Activated CD8-positive, alpha-beta T cell treated with anti-CD3 and anti-CD28 coated beads for 36 hours (primary cell): Measurements from ENCODE around the gene LRBA. TPM values are rescaled to one million over a fixed set of nuclear protein-coding genes. Genes with fewer than 3 reads are reported as not detected.

Experiments used
- ATAC-seq: fragments of 200-7000 bp; cut with Tn5 transposase; one replicate; pipeline ENCODE4 v1.10.0; 2021; ENCODE audit warnings: mild to moderate bottlenecking, moderate library complexity
- CTCF ChIA-PET: fragments of 350-600 bp; sonication (Branson Sonifier 250); formaldehyde crosslinking; loops from one replicate; lab custom pipeline; 2021; ENCODE audit warnings: antibody characterized with exemption; lab: Charles Lee
- POLR2A ChIA-PET: fragments of 350-600 bp; sonication (Branson Sonifier 250); formaldehyde crosslinking; loops from one replicate; lab custom pipeline; 2021; ENCODE audit warnings: antibody characterized with exemption; lab: Charles Lee
- DNase-seq: peaks from one replicate; pipeline ENCODE4 v3.0.0-alpha.2; 2020
- H3K27ac Mint-ChIP-seq: one replicate; pipeline ENCODE4 v1.8.0; 2021; ENCODE audit warnings: mild to moderate bottlenecking, mixed read lengths
- H3K27me3 Mint-ChIP-seq: one replicate; pipeline ENCODE4 v1.8.0; 2021; ENCODE audit warnings: mixed read lengths
- H3K36me3 Mint-ChIP-seq: one replicate; pipeline ENCODE4 v1.8.0; 2021; ENCODE audit warnings: low read depth, mixed read lengths
- H3K4me1 Mint-ChIP-seq: one replicate; pipeline ENCODE4 v1.8.0; 2021; ENCODE audit warnings: low read depth, mixed read lengths
- H3K4me3 Mint-ChIP-seq: one replicate; pipeline ENCODE4 v1.8.0; 2021; ENCODE audit warnings: mild to moderate bottlenecking, moderate library complexity, mixed read lengths
- H3K9me3 Mint-ChIP-seq: one replicate; pipeline ENCODE4 v1.8.0; 2021; ENCODE audit warnings: mixed read lengths
- intact Hi-C: fragments of 100-400 bp; cut with micrococcal nuclease; formaldehyde crosslinking; loops from one replicate; pipeline ENCODE4 v1.10.0; 2022
- total RNA-seq, 2 experiments: library from RNA; stranded (reverse); gene quantifications; one replicate each; pipeline ENCODE4 v1.2.3, GENCODE V29; 2021
- TF ChIP-seq, protein P1 (sequence below): fragments of 200-600 bp; IDR thresholded peaks from one replicate; pipeline ENCODE4 v1.8.0; 2022; ENCODE audit warnings: antibody characterized with exemption, mild to moderate bottlenecking

Gene LRBA
- total RNA-seq, 2 experiments from 2014 or later, result 48.1 to 52.5 TPM

DNA sequence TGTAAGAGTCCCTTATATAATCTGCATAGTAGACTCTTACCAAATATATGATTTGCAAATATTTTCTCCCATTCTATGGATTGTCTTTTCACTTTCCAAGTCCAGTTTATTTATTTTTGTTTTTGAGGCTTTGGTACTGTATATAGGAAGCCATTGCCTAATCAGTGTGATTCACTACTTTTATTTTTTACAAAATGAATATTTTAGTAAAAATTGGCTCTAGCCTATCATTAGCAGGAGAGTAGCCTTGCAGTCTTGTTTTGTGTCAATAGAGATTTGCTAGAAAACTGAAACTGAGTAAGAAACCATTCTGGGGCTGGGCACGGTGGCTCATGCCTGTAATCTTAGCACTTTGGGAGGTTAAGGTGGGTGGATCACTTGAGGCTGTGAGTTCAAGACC, 633.1 kb downstream of the LRBA start:
- DNase-seq (no peak), ATAC-seq (no peak)
- Mint-ChIP-seq H3K27ac (no peak overlapping the region), H3K4me1 (no peaks in the 10 kb centered on the region), H3K36me3 (peaks cover 7% of the 10 kb centered on the region), H3K9me3 (no peaks in the 10 kb centered on the region), H3K27me3 (no peaks in the 10 kb centered on the region), H3K4me3 (no peak overlapping the region)
- TF ChIP-seq, protein P1, sequence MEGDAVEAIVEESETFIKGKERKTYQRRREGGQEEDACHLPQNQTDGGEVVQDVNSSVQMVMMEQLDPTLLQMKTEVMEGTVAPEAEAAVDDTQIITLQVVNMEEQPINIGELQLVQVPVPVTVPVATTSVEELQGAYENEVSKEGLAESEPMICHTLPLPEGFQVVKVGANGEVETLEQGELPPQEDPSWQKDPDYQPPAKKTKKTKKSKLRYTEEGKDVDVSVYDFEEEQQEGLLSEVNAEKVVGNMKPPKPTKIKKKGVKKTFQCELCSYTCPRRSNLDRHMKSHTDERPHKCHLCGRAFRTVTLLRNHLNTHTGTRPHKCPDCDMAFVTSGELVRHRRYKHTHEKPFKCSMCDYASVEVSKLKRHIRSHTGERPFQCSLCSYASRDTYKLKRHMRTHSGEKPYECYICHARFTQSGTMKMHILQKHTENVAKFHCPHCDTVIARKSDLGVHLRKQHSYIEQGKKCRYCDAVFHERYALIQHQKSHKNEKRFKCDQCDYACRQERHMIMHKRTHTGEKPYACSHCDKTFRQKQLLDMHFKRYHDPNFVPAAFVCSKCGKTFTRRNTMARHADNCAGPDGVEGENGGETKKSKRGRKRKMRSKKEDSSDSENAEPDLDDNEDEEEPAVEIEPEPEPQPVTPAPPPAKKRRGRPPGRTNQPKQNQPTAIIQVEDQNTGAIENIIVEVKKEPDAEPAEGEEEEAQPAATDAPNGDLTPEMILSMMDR, result no peak
- ChIA-PET POLR2A (no interaction called here), CTCF (no interaction called here)
- intact Hi-C loops, result no loop called here

DNA sequence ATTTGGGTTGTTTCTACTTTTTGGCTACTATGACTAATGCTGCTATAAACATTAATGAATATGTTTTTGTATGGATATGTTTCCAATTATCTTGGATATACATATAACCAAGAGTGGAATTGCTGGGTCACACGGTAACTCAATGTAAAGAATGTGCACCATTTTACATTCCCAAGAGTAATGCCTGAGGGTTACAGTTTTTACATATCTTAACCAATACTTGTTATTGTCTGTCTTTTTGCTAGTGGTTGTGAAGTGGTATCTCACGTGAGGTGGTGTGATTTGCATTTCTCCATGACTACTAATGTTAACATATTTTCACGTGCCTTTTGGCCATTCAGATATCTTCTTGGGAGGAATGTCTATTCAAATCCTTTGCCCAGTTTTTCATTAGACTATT, 633.5 kb downstream of the LRBA start:
- ChIA-PET POLR2A (no interaction called here), CTCF (no interaction called here)
- H3K27me3 Mint-ChIP-seq, result no peaks in the 10 kb centered on the region
- no peak overlapping the region for H3K27ac Mint-ChIP-seq
- H3K36me3 Mint-ChIP-seq, result peaks cover 7% of the 10 kb centered on the region
- H3K4me3 Mint-ChIP-seq, result no peak overlapping the region
- ATAC-seq (no peak), DNase-seq (no peak)
- H3K4me1 Mint-ChIP-seq, result no peaks in the 10 kb centered on the region
- H3K9me3 Mint-ChIP-seq, result no peaks in the 10 kb centered on the region
- TF ChIP-seq, protein P1, result no peak
- intact Hi-C loops, result no loop called here

- ChIA-PET CTCF (no interaction called here), POLR2A (no interaction called here)
- Mint-ChIP-seq H3K27me3 (no peaks in the 10 kb centered on the region), H3K4me3 (no peak overlapping the region), H3K9me3 (no peaks in the 10 kb centered on the region), H3K36me3 (peaks cover 6% of the 10 kb centered on the region), H3K27ac (no peak overlapping the region), H3K4me1 (no peaks in the 10 kb centered on the region)
- DNase-seq, result no peak
- TF ChIP-seq, protein P1, result no peak
- no peak for ATAC-seq
- intact Hi-C loops, result no loop called here
Measured at GRCh38 chr4:150381036-150381435, 634.0 kb downstream of the LRBA start.

DNA sequence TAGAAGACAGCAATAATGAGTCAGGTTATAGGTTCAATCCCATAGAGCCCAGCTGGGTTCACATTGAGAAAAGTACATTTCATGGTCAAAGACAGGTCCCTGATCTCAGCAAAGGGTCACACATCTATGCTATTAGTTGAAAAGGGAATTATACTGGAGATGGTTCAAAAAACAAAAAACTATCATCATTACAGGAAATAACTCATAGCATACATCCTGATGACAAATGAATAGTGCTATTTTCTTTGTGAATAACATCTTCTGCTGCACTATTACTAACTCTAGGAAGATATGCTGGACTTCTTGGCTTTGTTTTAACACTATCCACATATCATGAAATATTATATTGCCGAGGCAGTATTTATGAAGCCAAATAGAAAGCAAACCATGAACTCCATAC, 635.6 kb downstream of the LRBA start:
- POLR2A ChIA-PET, result no interaction called here
- intact Hi-C loops, result no loop called here
- TF ChIP-seq, protein P1, result no peak
- H3K4me1 Mint-ChIP-seq, result no peaks in the 10 kb centered on the region
- no peak overlapping the region for H3K4me3 Mint-ChIP-seq
- CTCF ChIA-PET, result no interaction called here
- DNase-seq, result no peak
- H3K9me3 Mint-ChIP-seq, result no peaks in the 10 kb centered on the region
- no peak overlapping the region for H3K27ac Mint-ChIP-seq
- ATAC-seq, result no peak
- no peaks in the 10 kb centered on the region for H3K27me3 Mint-ChIP-seq
- H3K36me3 Mint-ChIP-seq, result peaks cover 9% of the 10 kb centered on the region

DNA sequence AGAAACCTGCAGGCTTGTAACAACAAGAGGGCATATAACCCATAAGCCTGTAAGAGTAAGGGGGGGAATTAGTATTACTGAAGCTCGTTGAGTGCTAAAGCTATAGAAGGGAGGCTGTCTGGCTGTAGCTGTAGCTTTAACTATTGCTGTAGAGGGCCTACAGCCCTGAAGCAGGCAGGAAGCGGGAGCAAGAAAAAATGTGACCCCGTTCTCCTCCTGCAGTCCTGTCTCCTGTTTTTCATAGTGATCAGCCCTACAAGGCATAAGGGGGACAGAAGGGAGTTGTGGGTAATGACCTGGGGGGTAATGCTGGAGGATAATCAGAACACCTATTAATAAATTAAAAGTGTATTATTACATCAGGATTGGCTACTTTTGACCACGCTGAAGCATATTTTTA, 640.1 kb downstream of the LRBA start:
- POLR2A ChIA-PET, result no interaction called here
- intact Hi-C loops, result no loop called here
- H3K27me3 Mint-ChIP-seq, result no peaks in the 10 kb centered on the region
- H3K27ac Mint-ChIP-seq, result no peak overlapping the region
- no peak overlapping the region for H3K4me3 Mint-ChIP-seq
- CTCF ChIA-PET, result no interaction called here
- DNase-seq (no peak), ATAC-seq (no peak)
- no peaks in the 10 kb centered on the region for H3K4me1 Mint-ChIP-seq
- TF ChIP-seq, protein P1, result no peak
- peaks cover 2% of the 10 kb centered on the region for H3K9me3 Mint-ChIP-seq
- H3K36me3 Mint-ChIP-seq, result peaks cover 8% of the 10 kb centered on the region
